ENCODE measurements around the gene TEKT2.

The TEKT2 gene

DNA sequence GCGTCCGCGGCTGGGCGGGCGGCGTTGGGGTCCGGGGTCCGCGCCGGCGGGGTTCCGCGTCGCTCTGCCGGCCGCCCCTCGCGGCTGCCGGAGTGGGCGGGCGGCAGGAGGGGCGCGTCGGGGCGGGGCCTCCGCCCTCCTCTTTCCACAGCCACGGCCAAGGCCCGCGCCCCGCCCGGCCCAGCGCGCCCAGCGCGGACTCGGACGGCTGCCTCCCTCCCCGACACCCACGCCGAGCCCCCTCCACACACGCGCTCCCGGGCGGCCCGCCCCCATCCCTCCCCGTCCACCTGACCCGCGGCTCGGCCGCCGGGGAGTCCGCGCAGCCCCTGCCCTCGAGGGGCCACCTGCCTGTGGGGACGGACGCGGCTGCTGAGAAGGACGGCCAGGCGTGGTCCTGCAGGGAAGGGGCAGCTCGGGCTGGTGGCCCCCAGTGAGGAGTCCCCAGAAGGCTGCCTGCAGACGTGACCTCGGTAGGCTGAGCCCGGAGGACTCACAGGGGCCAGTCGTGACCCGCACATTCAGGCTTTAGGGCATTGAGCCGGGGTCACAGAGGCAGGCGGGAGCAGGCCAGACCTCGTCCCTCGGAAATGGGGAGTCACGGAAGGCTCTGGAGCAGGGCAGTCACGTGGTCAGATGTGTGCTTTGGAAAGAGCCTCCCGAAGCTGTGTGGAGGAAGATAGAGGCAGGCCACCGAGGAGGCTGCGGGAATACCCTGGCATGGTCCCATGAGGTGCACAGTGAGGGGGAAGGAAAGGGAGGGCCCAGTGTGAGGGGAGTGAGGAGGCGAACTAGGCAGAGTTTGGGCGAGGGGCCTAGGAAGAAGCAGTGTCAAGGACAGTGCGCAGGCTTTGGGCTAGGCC lies 41.5 kb downstream of the TEKT2 start, which contains the start of gene COL8A2:
Gene COL8A2, minus strand, starts transcription at position 94 of the 863 bp plus-strand sequence. CDS start 24,980 bp downstream, outside the sequence.
- no peak within 1 kb of the TSS for H2AFZ ChIP-seq (ENCODE audit: low read depth, low read length)
- no peak within 1 kb of the TSS for H3K9ac ChIP-seq (ENCODE audit: low read length)

DNA sequence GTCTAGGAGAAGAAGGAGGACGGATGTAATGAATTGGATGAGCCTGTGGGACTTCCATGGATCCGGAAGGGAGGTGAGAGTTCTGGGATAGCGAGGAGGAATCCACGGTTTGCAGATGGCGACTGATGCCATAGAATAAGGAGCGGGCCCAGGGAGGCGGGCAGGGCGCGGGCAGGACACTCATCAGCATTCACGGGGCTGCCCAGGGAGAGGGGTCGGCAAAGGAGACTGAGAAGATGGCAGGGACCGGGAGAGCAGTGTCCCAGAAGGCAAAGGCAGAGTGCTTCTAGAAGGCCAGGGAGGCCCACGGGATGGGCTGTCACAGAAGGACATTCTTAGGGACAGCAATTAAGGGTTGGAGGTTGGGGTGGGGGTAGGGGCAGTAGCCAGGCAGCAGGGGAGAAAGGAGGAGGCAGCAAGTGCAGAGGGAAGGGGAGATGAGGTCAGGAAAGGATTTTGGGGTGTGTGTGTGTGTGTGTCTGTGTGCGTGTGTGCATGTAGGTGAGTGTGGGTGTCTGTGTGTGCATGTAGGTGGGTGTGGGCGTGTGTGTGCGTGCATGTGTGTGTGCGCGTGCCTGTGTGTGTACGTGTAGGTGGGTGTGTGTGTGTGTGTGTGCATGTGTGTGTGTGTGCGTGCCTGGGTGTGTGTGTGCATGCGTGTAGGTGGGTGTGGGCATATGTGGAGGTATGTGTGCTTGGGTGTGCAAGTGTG lies 42.3 kb downstream of the TEKT2 start:
- H3K9ac ChIP-seq (ENCODE audit: low read length), result no peak overlapping the region
- H3K79me2 ChIP-seq (ENCODE audit: low read length), result no peaks in the 10 kb centered on the region
- no peak overlapping the region for H2AFZ ChIP-seq (ENCODE audit: low read depth, low read length)
- H4K20me1 ChIP-seq (ENCODE audit: insufficient read depth, low read length), result no peaks in the 10 kb centered on the region
- no peak overlapping the region for H3K4me3 ChIP-seq (ENCODE audit: low read length)
- no peak overlapping the region for H3K4me2 ChIP-seq (ENCODE audit: low read length)
- H3K36me3 ChIP-seq (replicated peaks; ENCODE audit: low read depth, low read length), result no peaks in the 10 kb centered on the region
- peaks cover 21% of the 10 kb centered on the region for H3K4me1 ChIP-seq (ENCODE audit: low read length)
- no peaks in the 10 kb centered on the region for H3K27me3 ChIP-seq (ENCODE audit: low read depth, low read length)
- H3K9me3 ChIP-seq (ENCODE audit: insufficient read depth, low read length), result no peaks in the 10 kb centered on the region
- no peak for TF ChIP-seq EZH2phosphoT487 (IDR thresholded peaks at IDR 0.05; ENCODE audit: low read depth)
- TF ChIP-seq, protein P1, sequence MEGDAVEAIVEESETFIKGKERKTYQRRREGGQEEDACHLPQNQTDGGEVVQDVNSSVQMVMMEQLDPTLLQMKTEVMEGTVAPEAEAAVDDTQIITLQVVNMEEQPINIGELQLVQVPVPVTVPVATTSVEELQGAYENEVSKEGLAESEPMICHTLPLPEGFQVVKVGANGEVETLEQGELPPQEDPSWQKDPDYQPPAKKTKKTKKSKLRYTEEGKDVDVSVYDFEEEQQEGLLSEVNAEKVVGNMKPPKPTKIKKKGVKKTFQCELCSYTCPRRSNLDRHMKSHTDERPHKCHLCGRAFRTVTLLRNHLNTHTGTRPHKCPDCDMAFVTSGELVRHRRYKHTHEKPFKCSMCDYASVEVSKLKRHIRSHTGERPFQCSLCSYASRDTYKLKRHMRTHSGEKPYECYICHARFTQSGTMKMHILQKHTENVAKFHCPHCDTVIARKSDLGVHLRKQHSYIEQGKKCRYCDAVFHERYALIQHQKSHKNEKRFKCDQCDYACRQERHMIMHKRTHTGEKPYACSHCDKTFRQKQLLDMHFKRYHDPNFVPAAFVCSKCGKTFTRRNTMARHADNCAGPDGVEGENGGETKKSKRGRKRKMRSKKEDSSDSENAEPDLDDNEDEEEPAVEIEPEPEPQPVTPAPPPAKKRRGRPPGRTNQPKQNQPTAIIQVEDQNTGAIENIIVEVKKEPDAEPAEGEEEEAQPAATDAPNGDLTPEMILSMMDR (IDR thresholded peaks at IDR 0.05; ENCODE audit: low read depth, low read length), result no peak
- no peak overlapping the region for H3K27ac ChIP-seq (ENCODE audit: low read length)

More for the DNA sequence above, 41.5 kb downstream of the TEKT2 start, which contains the start of gene COL8A2:
- H4K20me1 ChIP-seq (ENCODE audit: insufficient read depth, low read length), result no peaks in the 10 kb centered on the region
- no peak within 1 kb of the TSS for H3K27ac ChIP-seq (ENCODE audit: low read length)
- H3K27me3 ChIP-seq (ENCODE audit: low read depth, low read length), result no peaks in the 10 kb centered on the region
- peaks cover 21% of the 10 kb centered on the region for H3K4me1 ChIP-seq (ENCODE audit: low read length)
- TF ChIP-seq, protein P1 (IDR thresholded peaks at IDR 0.05; ENCODE audit: low read depth, low read length), result no peak
- no peak for TF ChIP-seq EZH2phosphoT487 (IDR thresholded peaks at IDR 0.05; ENCODE audit: low read depth)
- H3K36me3 ChIP-seq (replicated peaks; ENCODE audit: low read depth, low read length), result no peaks in the 10 kb centered on the region
- no peaks in the 10 kb centered on the region for H3K9me3 ChIP-seq (ENCODE audit: insufficient read depth, low read length)
- no peak within 1 kb of the TSS for H3K4me3 ChIP-seq (ENCODE audit: low read length)
- no peaks in the 10 kb centered on the region for H3K79me2 ChIP-seq (ENCODE audit: low read length)
- H3K4me2 ChIP-seq (ENCODE audit: low read length), result no peak within 1 kb of the TSS

DNA sequence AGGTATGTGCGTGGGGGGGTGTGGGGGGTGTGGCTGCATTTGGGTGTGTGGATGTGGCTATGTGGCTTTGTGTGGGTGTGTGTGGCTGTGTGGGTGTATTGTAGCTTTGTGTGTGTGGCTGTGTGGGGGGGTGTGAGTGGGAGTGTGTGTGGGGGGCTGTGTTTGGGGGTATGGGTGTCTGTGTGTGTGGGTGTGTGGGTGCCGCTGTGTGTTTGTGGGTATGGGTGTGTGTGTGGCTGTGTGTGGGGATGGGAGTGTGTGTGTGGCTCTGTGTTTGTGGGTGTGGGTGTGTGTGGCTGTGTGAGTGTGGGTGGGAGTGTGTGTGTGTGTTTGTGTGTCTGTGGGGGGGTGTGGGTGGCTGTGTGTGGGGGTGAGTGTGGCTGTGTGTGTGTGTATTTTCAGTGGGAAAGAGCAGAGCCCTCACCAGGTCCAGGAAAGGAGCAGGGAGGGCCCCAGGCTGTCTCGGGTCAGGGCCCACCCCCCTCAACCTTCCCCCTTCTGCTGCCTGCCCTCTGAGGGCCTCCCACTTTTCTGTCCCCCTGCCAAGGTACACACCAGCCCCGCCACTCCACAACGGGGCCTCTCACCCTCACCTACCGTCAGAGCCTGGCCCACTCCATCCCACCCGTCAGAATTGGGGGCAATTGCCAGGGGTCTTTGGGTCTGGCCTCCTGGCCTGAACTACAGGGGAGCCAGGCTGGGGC lies 43.1 kb downstream of the TEKT2 start:
- TF ChIP-seq, protein P1 (IDR thresholded peaks at IDR 0.05; ENCODE audit: low read depth, low read length), result no peak
- TF ChIP-seq EZH2phosphoT487 (IDR thresholded peaks at IDR 0.05; ENCODE audit: low read depth), result no peak
- no peak overlapping the region for H3K4me2 ChIP-seq (ENCODE audit: low read length)
- no peak overlapping the region for H3K4me3 ChIP-seq (ENCODE audit: low read length)
- H4K20me1 ChIP-seq (ENCODE audit: insufficient read depth, low read length), result no peaks in the 10 kb centered on the region
- no peaks in the 10 kb centered on the region for H3K9me3 ChIP-seq (ENCODE audit: insufficient read depth, low read length)
- no peak overlapping the region for H3K9ac ChIP-seq (ENCODE audit: low read length)
- no peak overlapping the region for H2AFZ ChIP-seq (ENCODE audit: low read depth, low read length)
- H3K36me3 ChIP-seq (replicated peaks; ENCODE audit: low read depth, low read length), result no peaks in the 10 kb centered on the region
- no peaks in the 10 kb centered on the region for H3K79me2 ChIP-seq (ENCODE audit: low read length)
- no peak overlapping the region for H3K27ac ChIP-seq (ENCODE audit: low read length)
- H3K27me3 ChIP-seq (ENCODE audit: low read depth, low read length), result no peaks in the 10 kb centered on the region
- peaks cover 21% of the 10 kb centered on the region for H3K4me1 ChIP-seq (ENCODE audit: low read length)

All from OCI-LY3 (cell line).